ENCODE data around the gene SOBP. TPM values are rescaled to one million over a fixed set of nuclear protein-coding genes. Genes with fewer than 3 reads are reported as not detected.
"Not testable (repeated sequence)": the region's sequence is repeated elsewhere in the genome, so short reads cannot be mapped to it uniquely, and the experiment has no call there.

Gene SOBP
- total RNA-seq, 1 experiment from 2014 or later = 10.1 TPM

- H3K36me3 Mint-ChIP-seq; H3K9me3 Mint-ChIP-seq; POLR2A ChIA-PET; DNase-seq (ENCODE audit: low spot score); CTCF ChIA-PET; H3K27me3 Mint-ChIP-seq (ENCODE audit: low read depth); H3K4me3 Mint-ChIP-seq; ATAC-seq; H3K27ac Mint-ChIP-seq: not testable (repeated sequence)
- H3K4me1 Mint-ChIP-seq = peaks cover 11% of the 10 kb centered on the region
Observed at GRCh38 chr6:107475360-107475759, 14.6 kb upstream of the SOBP start.

- H3K27me3 Mint-ChIP-seq (ENCODE audit: low read depth); DNase-seq (ENCODE audit: low spot score); H3K36me3 Mint-ChIP-seq; POLR2A ChIA-PET; H3K27ac Mint-ChIP-seq; CTCF ChIA-PET; H3K4me3 Mint-ChIP-seq; ATAC-seq; H3K9me3 Mint-ChIP-seq: not testable (repeated sequence)
- H3K4me1 Mint-ChIP-seq = peaks cover 11% of the 10 kb centered on the region
Observed at GRCh38 chr6:107475826-107476225, 14.1 kb upstream of the SOBP start.

- Mint-ChIP-seq H3K36me3 (no peaks in the 10 kb centered on the region), H3K4me1 (peaks cover 13% of the 10 kb centered on the region), H3K9me3 (no peaks in the 10 kb centered on the region), H3K4me3 (no peak overlapping the region), H3K27ac (no peak overlapping the region), H3K27me3 (ENCODE audit: low read depth) (no peaks in the 10 kb centered on the region)
- POLR2A ChIA-PET = no interaction called here
- ATAC-seq (no peak), DNase-seq (ENCODE audit: low spot score) (no peak)
- CTCF ChIA-PET = interaction anchor here (0.9 kb wide), 1 partner anchor 10 kb away, joined by 3 read pairs; no protein-coding TSS in a partner anchor
- TF ChIP-seq, protein P1, sequence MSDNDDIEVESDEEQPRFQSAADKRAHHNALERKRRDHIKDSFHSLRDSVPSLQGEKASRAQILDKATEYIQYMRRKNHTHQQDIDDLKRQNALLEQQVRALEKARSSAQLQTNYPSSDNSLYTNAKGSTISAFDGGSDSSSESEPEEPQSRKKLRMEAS (CRISPR knock-in tag; IDR thresholded peaks at IDR 0.05) = no peak
- TF ChIP-seq NFYB (CRISPR knock-in tag; conservative IDR thresholded peaks at IDR 0.05; ENCODE audit: low read depth) (no peak), ZNF121 (CRISPR knock-in tag; IDR thresholded peaks at IDR 0.05) (no peak), ZBTB21 (CRISPR knock-in tag; IDR thresholded peaks at IDR 0.05; ENCODE audit: borderline replicate concordance) (no peak), ZNF416 (CRISPR knock-in tag; IDR thresholded peaks at IDR 0.05) (no peak), ZNF317 (CRISPR knock-in tag; IDR thresholded peaks at IDR 0.05; ENCODE audit: borderline replicate concordance, low read depth) (no peak), AFF4 (CRISPR knock-in tag; IDR thresholded peaks at IDR 0.05; ENCODE audit: borderline replicate concordance) (no peak), RORB (CRISPR knock-in tag; IDR thresholded peaks at IDR 0.05) (no peak), ZSCAN18 (CRISPR knock-in tag; IDR thresholded peaks at IDR 0.05) (no peak), HMGA2 (CRISPR knock-in tag; IDR thresholded peaks at IDR 0.05) (no peak), ATF1 (CRISPR knock-in tag; IDR thresholded peaks at IDR 0.05) (no peak), TCF7 (CRISPR knock-in tag; IDR thresholded peaks at IDR 0.05; ENCODE audit: low read depth) (no peak), ARID4B (CRISPR knock-in tag; IDR thresholded peaks at IDR 0.05; ENCODE audit: borderline replicate concordance) (no peak)
Observed at GRCh38 chr6:107479089-107479690, 10.7 kb upstream of the SOBP start.

Data from WTC11 (cell line).